Measurements from ENCODE around the gene AXDND1. TPM values are rescaled to one million over a fixed set of nuclear protein-coding genes. Genes with fewer than 3 reads are reported as not detected.

The AXDND1 gene
- total RNA-seq, 2 donors from 2014 or later = 0.81 TPM; not detected in 1

DNA sequence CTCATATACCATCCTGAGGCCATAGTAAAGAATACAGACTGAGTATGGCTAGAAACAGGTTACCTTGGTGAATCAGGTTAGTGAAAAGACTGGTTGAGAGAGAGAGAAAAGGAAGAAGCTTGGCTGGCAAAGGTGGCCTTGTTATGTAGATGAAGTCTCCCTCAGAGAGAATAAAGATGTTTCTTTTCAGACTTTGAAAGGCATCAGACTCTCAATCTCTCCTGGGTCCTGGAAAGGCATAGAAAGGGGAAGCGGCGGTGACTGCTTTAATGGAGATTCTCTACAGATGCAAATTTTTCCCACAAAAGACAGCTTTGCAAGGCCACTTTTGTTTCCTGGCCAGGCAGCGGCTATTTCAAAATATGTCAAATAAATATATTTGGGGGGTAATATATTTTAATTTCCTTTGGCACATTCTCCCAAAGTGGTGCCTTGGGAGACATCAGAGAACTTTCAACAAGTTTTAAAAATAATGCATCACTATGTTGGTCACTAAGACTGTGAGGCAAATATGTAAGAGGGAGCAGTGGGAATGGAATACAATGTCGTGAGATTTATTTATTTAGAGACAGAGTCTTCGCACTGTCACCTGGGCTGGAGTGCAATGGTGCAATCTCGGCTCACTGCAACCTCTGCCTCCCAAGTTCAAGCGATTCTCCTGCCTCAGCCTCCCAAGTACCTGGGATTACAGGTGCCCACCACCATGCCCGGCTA, 163.9 kb downstream of the AXDND1 start:
- no peak for DNase-seq (ENCODE audit: low spot score)
- Mint-ChIP-seq H3K4me3 (no peak overlapping the region), H3K27ac (no peak overlapping the region), H3K4me1 (ENCODE audit: low read depth in 2 of 2) (no peaks in the 10 kb centered on the region), H3K27me3 (peaks cover 0 to 5% of the 10 kb centered on the region in 2 donors), H3K9me3 (peaks cover 7% of the 10 kb centered on the region), H3K36me3 (no peaks in the 10 kb centered on the region)
- no peak for ATAC-seq

GRCh38 chr1:179530352-179530751, 164.6 kb downstream of the AXDND1 start:
- Mint-ChIP-seq H3K4me1 (ENCODE audit: low read depth in 2 of 2) (no peaks in the 10 kb centered on the region), H3K9me3 (peaks cover 4% of the 10 kb centered on the region), H3K4me3 (no peak overlapping the region), H3K27me3 (no peaks in the 10 kb centered on the region), H3K27ac (no peak overlapping the region), H3K36me3 (no peaks in the 10 kb centered on the region)
- no peak for DNase-seq (ENCODE audit: low spot score)
- ATAC-seq = no peak

- H3K27me3 Mint-ChIP-seq = no peaks in the 10 kb centered on the region
- H3K36me3 Mint-ChIP-seq = peaks cover 5% of the 10 kb centered on the region
- H3K4me3 Mint-ChIP-seq = no peak overlapping the region
- peaks cover 9% of the 10 kb centered on the region for H3K9me3 Mint-ChIP-seq
- no peaks in the 10 kb centered on the region for H3K4me1 Mint-ChIP-seq (ENCODE audit: low read depth in 2 of 2)
- DNase-seq (ENCODE audit: low spot score) (no peak), ATAC-seq (no peak)
- no peak overlapping the region for H3K27ac Mint-ChIP-seq
These were observed 176.0 kb downstream of the AXDND1 start for GRCh38 chr1:179541774-179542173.

DNA sequence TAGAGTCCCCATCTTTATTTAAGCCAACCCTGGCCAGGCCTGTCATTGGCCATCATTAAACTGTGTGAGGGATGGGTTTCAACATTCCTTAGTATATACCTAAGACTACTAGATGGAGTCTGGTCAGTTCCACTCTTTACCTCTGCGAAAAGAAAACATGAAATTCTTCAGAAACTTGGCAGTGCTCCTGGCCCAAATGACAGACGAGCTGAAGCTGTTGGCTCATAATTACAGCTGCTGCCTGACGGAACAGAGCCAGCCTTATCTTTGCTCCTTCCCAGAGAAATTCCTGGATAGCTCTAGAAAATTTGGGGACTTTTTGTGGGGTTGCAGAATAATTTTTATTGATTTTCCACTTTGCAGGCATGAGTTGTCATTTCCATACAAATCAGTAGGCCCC, 179.6 kb downstream of the AXDND1 start:
- H3K27me3 Mint-ChIP-seq = no peaks in the 10 kb centered on the region
- ATAC-seq (no peak), DNase-seq (ENCODE audit: low spot score) (no peak)
- H3K4me3 Mint-ChIP-seq = no peak overlapping the region
- no peaks in the 10 kb centered on the region for H3K4me1 Mint-ChIP-seq (ENCODE audit: low read depth in 2 of 2)
- H3K27ac Mint-ChIP-seq = no peak overlapping the region
- no peaks in the 10 kb centered on the region for H3K36me3 Mint-ChIP-seq
- H3K9me3 Mint-ChIP-seq = no peaks in the 10 kb centered on the region

GRCh38 chr1:179547021-179547535, 181.3 kb downstream of the AXDND1 start:
- H3K4me1 Mint-ChIP-seq (ENCODE audit: low read depth in 2 of 2) = no peaks in the 10 kb centered on the region
- no peaks in the 10 kb centered on the region for H3K36me3 Mint-ChIP-seq
- no peaks in the 10 kb centered on the region for H3K9me3 Mint-ChIP-seq
- no peak overlapping the region for H3K27ac Mint-ChIP-seq
- ATAC-seq (no peak), DNase-seq (ENCODE audit: low spot score) (no peak)
- no peak overlapping the region for H3K4me3 Mint-ChIP-seq
- no peaks in the 10 kb centered on the region for H3K27me3 Mint-ChIP-seq

DNA sequence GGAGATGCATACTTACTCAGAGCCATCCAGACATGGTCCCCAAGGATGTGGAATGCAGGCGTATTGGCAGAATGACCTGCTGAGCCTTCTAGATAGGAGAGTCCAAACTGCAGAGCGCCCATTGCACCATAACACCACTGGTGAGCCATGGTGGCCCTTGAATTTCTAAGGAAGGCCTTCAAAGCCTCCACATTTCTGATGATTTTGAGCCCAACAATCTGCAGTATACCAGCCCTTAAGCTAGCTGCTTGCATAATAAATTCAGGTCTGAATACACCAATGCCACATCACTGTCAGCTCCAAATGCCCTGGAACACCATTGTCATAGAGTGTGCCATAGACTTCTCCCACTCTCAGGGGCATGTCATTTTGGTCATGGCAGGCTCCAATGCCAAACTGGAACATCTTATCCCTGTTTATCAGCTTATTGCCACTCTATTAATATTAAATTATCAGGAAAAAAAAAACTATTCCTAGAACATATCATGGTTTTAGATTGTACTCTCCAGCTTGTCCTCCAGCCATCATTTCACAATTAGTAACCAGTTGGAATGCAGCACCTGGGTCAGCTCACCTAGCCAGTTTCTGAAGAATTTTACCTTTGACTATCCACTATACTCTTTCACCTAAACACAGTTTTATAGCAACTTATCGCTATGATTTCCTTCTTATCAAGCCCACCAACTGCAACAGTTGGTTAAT, 183.0 kb downstream of the AXDND1 start:
- H3K36me3 Mint-ChIP-seq = no peaks in the 10 kb centered on the region
- DNase-seq (ENCODE audit: low spot score) = no peak
- H3K27me3 Mint-ChIP-seq = no peaks in the 10 kb centered on the region
- H3K27ac Mint-ChIP-seq = no peak overlapping the region
- no peaks in the 10 kb centered on the region for H3K4me1 Mint-ChIP-seq (ENCODE audit: low read depth in 2 of 2)
- no peak for ATAC-seq
- H3K9me3 Mint-ChIP-seq = no peaks in the 10 kb centered on the region
- H3K4me3 Mint-ChIP-seq = no peak overlapping the region

GRCh38 chr1:179549368-179549700, 183.6 kb downstream of the AXDND1 start:
- no peak overlapping the region for H3K27ac Mint-ChIP-seq
- H3K4me1 Mint-ChIP-seq (ENCODE audit: low read depth in 2 of 2) = no peaks in the 10 kb centered on the region
- ATAC-seq (no peak), DNase-seq (ENCODE audit: low spot score) (no peak)
- no peak overlapping the region for H3K4me3 Mint-ChIP-seq
- no peaks in the 10 kb centered on the region for H3K36me3 Mint-ChIP-seq
- no peaks in the 10 kb centered on the region for H3K9me3 Mint-ChIP-seq
- H3K27me3 Mint-ChIP-seq = no peaks in the 10 kb centered on the region

- no peaks in the 10 kb centered on the region for H3K27me3 Mint-ChIP-seq
- ATAC-seq (no peak), DNase-seq (ENCODE audit: low spot score) (no peak)
- no peaks in the 10 kb centered on the region for H3K9me3 Mint-ChIP-seq
- no peaks in the 10 kb centered on the region for H3K4me1 Mint-ChIP-seq (ENCODE audit: low read depth in 2 of 2)
- no peak overlapping the region for H3K27ac Mint-ChIP-seq
- H3K36me3 Mint-ChIP-seq = no peaks in the 10 kb centered on the region
- no peak overlapping the region for H3K4me3 Mint-ChIP-seq
These were observed 185.2 kb downstream of the AXDND1 start for GRCh38 chr1:179550746-179551682.

GRCh38 chr1:179554427-179554826, 188.7 kb downstream of the AXDND1 start:
- no peak for DNase-seq (ENCODE audit: low spot score)
- no peaks in the 10 kb centered on the region for H3K36me3 Mint-ChIP-seq
- no peak overlapping the region for H3K4me3 Mint-ChIP-seq
- H3K4me1 Mint-ChIP-seq (ENCODE audit: low read depth in 2 of 2) = no peaks in the 10 kb centered on the region
- H3K27me3 Mint-ChIP-seq = peaks cover 0 to 2% of the 10 kb centered on the region in 2 donors
- H3K27ac Mint-ChIP-seq = no peak overlapping the region
- ATAC-seq = no peak
- no peaks in the 10 kb centered on the region for H3K9me3 Mint-ChIP-seq

- H3K9me3 Mint-ChIP-seq = no peaks in the 10 kb centered on the region
These were observed 192.3 kb downstream of the AXDND1 start for GRCh38 chr1:179558078-179558477.

DNA sequence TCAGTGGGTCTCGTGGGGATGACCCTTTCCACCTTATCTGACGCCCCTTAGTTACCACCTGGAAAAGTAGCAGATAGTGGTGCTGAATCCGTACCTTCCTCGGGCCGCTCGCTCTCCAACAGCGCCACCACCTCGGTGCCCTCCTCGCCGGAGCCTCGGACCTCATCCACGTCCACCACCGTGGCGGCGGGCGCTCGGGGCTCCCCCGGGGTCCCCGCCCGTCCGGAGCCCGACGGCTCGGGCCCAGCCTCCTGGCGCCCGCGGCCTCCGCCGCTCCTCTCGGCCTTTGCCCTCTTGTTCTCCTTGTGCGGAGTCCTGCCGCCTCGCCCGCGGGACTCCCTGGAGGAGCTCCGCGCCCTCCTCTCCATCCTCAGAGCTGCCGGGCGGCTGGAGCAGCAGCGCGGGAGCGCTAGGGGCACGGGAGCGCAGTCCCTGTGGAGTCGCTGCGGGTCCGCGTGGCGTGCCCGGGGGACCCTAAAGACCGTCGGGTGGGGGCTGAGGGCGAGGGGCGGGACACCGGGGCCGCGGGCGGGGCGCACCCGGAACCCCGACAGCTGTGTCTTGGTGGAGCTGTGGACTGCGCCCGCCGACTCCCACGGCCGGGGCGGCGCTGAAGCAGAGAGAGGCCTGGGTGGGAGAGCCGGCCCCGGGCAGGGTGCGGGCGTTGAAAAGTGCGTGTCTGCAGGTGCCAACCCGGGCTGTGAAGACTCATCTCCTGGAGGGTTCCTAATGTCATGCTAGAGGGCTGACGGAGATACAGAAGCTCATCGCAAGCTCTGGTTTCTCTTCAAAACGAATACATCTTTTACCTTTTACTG, 209.9 kb downstream of the AXDND1 start, which contains the start of gene NPHS2:
TSS of gene NPHS2 (minus strand) at position 452 of the 818 bp plus-strand sequence. CDS start at position 368, 84 bp downstream.
- Mint-ChIP-seq H3K27ac (no peak within 1 kb of the TSS), H3K9me3 (peaks cover 1% of the 10 kb centered on the region), H3K27me3 (peaks cover 32 to 45% of the 10 kb centered on the region in 2 donors), H3K4me3 (no peak within 1 kb of the TSS), H3K4me1 (ENCODE audit: low read depth in 2 of 2) (no peaks in the 10 kb centered on the region), H3K36me3 (peaks cover 6% of the 10 kb centered on the region)
- DNase-seq (ENCODE audit: low spot score) = no peak
- ATAC-seq = peak; percentile 36 to 45

More at GRCh38 chr1:179558078-179558477, 192.3 kb downstream of the AXDND1 start:
- no peak overlapping the region for H3K27ac Mint-ChIP-seq
- no peak for ATAC-seq
- no peaks in the 10 kb centered on the region for H3K36me3 Mint-ChIP-seq
- DNase-seq (ENCODE audit: low spot score) = no peak
- H3K4me3 Mint-ChIP-seq = no peak overlapping the region
- H3K27me3 Mint-ChIP-seq = peaks cover 0 to 2% of the 10 kb centered on the region in 2 donors
- no peaks in the 10 kb centered on the region for H3K4me1 Mint-ChIP-seq (ENCODE audit: low read depth in 2 of 2)

DNA sequence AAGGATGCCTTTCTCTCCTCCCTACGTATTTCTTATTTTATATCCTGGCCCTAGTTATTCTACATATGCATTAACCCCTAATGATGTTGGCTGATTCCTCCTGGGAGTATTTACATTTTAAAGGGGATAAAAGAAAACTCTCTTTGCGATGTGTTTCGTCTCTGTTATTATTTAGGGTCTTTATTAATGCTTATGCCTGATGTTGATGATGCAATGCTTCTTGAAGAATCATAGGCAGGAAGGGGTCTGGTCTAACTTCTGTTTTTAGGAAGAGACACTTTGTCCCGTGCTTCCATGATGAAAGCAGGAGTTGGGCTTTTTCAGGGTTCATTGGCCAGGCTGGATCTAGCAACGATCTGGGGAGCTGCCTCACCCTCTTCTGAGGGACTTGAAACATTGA, 210.7 kb downstream of the AXDND1 start:
- no peak overlapping the region for H3K27ac Mint-ChIP-seq
- no peak for DNase-seq (ENCODE audit: low spot score)
- peaks cover 32 to 45% of the 10 kb centered on the region in 2 donors for H3K27me3 Mint-ChIP-seq
- H3K9me3 Mint-ChIP-seq = no peaks in the 10 kb centered on the region
- no peak overlapping the region for H3K4me3 Mint-ChIP-seq
- H3K4me1 Mint-ChIP-seq (ENCODE audit: low read depth in 2 of 2) = no peaks in the 10 kb centered on the region
- ATAC-seq = no peak
- H3K36me3 Mint-ChIP-seq = peaks cover 6% of the 10 kb centered on the region

DNA sequence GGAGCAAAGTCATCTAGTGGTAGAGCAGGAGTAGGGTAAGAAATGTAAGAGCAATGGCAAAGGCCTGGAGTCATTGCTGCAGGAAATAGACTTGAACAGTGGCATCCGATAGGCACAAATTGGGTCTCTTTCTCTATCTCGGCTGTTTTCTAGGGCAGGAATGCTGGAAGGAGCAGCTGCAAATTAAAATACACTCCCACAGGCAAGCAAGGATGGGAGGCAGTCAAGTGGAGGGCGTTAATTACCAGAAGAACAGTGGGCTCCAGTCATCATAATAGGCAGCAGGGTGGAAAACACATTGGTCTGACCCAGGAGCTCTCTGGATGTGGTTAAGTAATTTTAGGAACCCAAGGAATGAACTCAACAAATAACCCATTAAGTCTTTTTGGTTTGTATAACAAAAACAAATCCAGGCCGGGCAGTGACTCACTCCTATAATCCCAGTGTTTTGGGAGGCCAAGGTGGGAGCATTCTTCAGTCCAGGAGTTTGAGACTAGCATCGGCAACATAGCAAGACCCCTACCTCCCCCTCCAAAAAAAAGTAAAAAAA, 218.1 kb downstream of the AXDND1 start:
- Mint-ChIP-seq H3K4me3 (no peak overlapping the region), H3K27me3 (peaks cover 39 to 49% of the 10 kb centered on the region in 2 donors), H3K27ac (no peak overlapping the region)

More for the DNA sequence above, 218.1 kb downstream of the AXDND1 start:
- Mint-ChIP-seq H3K4me1 (ENCODE audit: low read depth in 2 of 2) (no peaks in the 10 kb centered on the region), H3K36me3 (no peaks in the 10 kb centered on the region), H3K9me3 (peaks cover 3% of the 10 kb centered on the region)
- ATAC-seq = no peak
- DNase-seq (ENCODE audit: low spot score) = no peak
